Measurements from ENCODE around the gene BFSP1. TPM values are rescaled to one million over a fixed set of nuclear protein-coding genes. Genes with fewer than 3 reads are reported as not detected.

The BFSP1 gene
- polyA plus RNA-seq, 4 donors, result 3.3 to 3.5 (median 3.5) TPM

- no peak for DNase-seq (ENCODE audit: low read depth in 4 of 4, low spot score in 2 of 4)
Observed at GRCh38 chr20:17469246-17470030, 61.7 kb downstream of the BFSP1 start.

GRCh38 chr20:17468073-17468840, 62.9 kb downstream of the BFSP1 start:
- no peak for DNase-seq (ENCODE audit: low read depth in 4 of 4, low spot score in 2 of 4)

GRCh38 chr20:17467120-17467655, 64.0 kb downstream of the BFSP1 start:
- DNase-seq (ENCODE audit: low read depth in 4 of 4, low spot score in 2 of 4), result no peak

- DNase-seq (ENCODE audit: low read depth in 4 of 4, low spot score in 2 of 4), result no peak
Observed at GRCh38 chr20:17466641-17467040, 64.5 kb downstream of the BFSP1 start.

- DNase-seq (ENCODE audit: low read depth in 4 of 4, low spot score in 2 of 4), result no peak
Observed at GRCh38 chr20:17465236-17465635, 65.9 kb downstream of the BFSP1 start.

GRCh38 chr20:17463711-17464110, 67.5 kb downstream of the BFSP1 start:
- no peak for DNase-seq (ENCODE audit: low read depth in 4 of 4, low spot score in 2 of 4)

- DNase-seq (ENCODE audit: low read depth in 4 of 4, low spot score in 2 of 4), result no peak
Observed at GRCh38 chr20:17461941-17462340, 69.2 kb downstream of the BFSP1 start.

- DNase-seq (ENCODE audit: low read depth in 4 of 4, low spot score in 2 of 4), result no peak
Observed at GRCh38 chr20:17460119-17460518, 71.1 kb downstream of the BFSP1 start.

GRCh38 chr20:17457588-17458190, 73.5 kb downstream of the BFSP1 start:
- no peak for DNase-seq (ENCODE audit: low read depth in 4 of 4, low spot score in 2 of 4)

GRCh38 chr20:17457079-17457478, 74.1 kb downstream of the BFSP1 start:
- DNase-seq (ENCODE audit: low read depth in 4 of 4, low spot score in 2 of 4), result no peak

GRCh38 chr20:17456279-17456678, 74.9 kb downstream of the BFSP1 start:
- no peak for DNase-seq (ENCODE audit: low read depth in 4 of 4, low spot score in 2 of 4)

GRCh38 chr20:17453592-17453991, 77.6 kb downstream of the BFSP1 start:
- no peak for DNase-seq (ENCODE audit: low read depth in 4 of 4, low spot score in 2 of 4)

GRCh38 chr20:17452441-17452840, 78.7 kb downstream of the BFSP1 start:
- DNase-seq (ENCODE audit: low read depth in 4 of 4, low spot score in 2 of 4), result no peak

GRCh38 chr20:17449031-17449430, 82.1 kb downstream of the BFSP1 start:
- no peak for DNase-seq (ENCODE audit: low read depth in 4 of 4, low spot score in 2 of 4)

- DNase-seq (ENCODE audit: low read depth in 4 of 4, low spot score in 2 of 4), result no peak
Observed at GRCh38 chr20:17448071-17448470, 83.1 kb downstream of the BFSP1 start.

GRCh38 chr20:17446171-17446570, 85.0 kb downstream of the BFSP1 start:
- DNase-seq (ENCODE audit: low read depth in 4 of 4, low spot score in 2 of 4), result no peak

- no peak for DNase-seq (ENCODE audit: low read depth in 4 of 4, low spot score in 2 of 4)
Observed at GRCh38 chr20:17445543-17445942, 85.6 kb downstream of the BFSP1 start.

GRCh38 chr20:17444091-17444490, 87.1 kb downstream of the BFSP1 start:
- no peak for DNase-seq (ENCODE audit: low read depth in 4 of 4, low spot score in 2 of 4)

Data from left renal cortex interstitium (tissue), 4 donors.